GM13976 (cell line): Measurements from ENCODE around the gene TMEM208.
A peak's percentile ranks its signal among the peaks of the same experiment; 100 is the strongest.

Experiments used
- DNase-seq: peaks from one replicate; pipeline ENCODE4 v3.0.0; 2012; ENCODE audit warnings: low spot score
- in situ Hi-C: fragments of 300-500 bp; cut with MboI; formaldehyde crosslinking; loops from one replicate; pipeline ENCODE4 v1.12.0; 2022; ENCODE audit warnings: low sequenced_read_pairs, mixed read lengths, inconsistent platforms; ENCODE audit not compliant: unreplicated experiment
- TF ChIP-seq, protein P1 (sequence below): IDR thresholded peaks from 2 replicates; pipeline ENCODE4 v1.5.1; 2012; ENCODE audit warnings: borderline replicate concordance, mild to moderate bottlenecking; ENCODE audit not compliant: insufficient read depth; ENCODE audit errors: extremely low read depth, missing control alignments, control extremely low read depth

Gene TMEM208

GRCh38 chr16:67226804-67227566 lies at the start of gene TMEM208:
Gene TMEM208 (plus strand): TSS chr16:67227130. CDS start chr16:67227219, 89 bp downstream.
- TF ChIP-seq, protein P1, sequence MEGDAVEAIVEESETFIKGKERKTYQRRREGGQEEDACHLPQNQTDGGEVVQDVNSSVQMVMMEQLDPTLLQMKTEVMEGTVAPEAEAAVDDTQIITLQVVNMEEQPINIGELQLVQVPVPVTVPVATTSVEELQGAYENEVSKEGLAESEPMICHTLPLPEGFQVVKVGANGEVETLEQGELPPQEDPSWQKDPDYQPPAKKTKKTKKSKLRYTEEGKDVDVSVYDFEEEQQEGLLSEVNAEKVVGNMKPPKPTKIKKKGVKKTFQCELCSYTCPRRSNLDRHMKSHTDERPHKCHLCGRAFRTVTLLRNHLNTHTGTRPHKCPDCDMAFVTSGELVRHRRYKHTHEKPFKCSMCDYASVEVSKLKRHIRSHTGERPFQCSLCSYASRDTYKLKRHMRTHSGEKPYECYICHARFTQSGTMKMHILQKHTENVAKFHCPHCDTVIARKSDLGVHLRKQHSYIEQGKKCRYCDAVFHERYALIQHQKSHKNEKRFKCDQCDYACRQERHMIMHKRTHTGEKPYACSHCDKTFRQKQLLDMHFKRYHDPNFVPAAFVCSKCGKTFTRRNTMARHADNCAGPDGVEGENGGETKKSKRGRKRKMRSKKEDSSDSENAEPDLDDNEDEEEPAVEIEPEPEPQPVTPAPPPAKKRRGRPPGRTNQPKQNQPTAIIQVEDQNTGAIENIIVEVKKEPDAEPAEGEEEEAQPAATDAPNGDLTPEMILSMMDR: peak; percentile 20
- in situ Hi-C loops: no loop called here
- DNase-seq: peak; percentile 99

GRCh38 chr16:67177743-67178699 lies 48.9 kb upstream of the TMEM208 start:
- no peak for DNase-seq
- in situ Hi-C loops: no loop called here

DNA sequence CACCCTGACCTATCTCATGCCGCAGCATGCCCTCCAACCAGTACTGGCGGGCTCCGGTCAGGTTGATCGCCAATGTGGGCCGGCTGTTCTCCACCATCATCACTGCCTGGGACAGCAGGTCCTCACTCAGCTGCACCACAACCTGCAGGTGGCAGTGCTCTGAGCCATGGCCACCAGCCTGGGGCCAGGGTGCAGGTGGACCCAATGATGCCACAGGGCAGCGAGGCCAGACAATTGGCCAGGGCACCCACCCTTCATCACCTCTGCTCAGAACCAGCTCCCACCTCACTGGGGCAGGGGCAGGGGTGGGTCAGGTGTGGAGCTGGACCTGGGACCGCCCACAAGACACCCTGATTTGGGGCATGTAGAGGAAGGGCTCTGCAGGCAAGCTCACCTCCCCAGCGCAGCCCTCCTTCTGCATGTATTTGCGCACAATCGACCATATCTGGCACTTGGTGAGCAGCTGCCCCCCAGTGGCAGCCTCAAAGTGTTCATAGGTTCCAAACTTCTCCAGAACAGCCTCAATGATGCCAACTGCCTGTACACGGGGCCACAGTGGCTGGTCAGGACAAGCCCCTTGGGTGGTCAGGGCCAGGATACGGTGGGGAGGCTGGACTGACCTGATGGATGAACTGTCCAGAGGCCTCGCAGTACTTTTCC lies 47.4 kb upstream of the TMEM208 start:
- TF ChIP-seq, protein P1: peak; percentile 8
- in situ Hi-C loops: no loop called here
- no peak for DNase-seq

More at GRCh38 chr16:67177743-67178699, 48.9 kb upstream of the TMEM208 start:
- TF ChIP-seq, protein P1: no peak

- DNase-seq: no peak
- TF ChIP-seq, protein P1: no peak
- in situ Hi-C loops: no loop called here
These were observed 46.8 kb upstream of the TMEM208 start for GRCh38 chr16:67180166-67180565.

- DNase-seq: no peak
- TF ChIP-seq, protein P1: no peak
- in situ Hi-C loops: no loop called here
These were observed 45.6 kb upstream of the TMEM208 start for GRCh38 chr16:67181346-67181745.

DNA sequence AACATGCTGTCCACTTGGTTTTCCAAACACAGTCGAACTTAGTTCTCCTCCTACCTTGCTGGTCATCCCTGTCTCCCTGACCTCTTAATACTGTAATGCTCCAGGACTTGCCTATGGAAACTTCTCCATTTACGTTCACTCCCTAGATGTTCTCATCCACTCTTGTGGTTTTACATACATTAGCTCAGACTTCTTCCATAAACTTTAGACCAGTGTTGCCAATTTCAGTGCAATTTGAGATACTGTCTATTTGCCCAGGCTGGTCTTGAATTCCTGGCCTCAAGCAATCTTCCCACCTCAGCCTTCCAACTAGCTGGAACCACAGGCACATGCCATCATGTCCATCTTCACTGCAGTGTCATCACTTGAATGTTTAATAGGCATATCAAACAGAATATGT lies 44.6 kb upstream of the TMEM208 start:
- TF ChIP-seq, protein P1: no peak
- in situ Hi-C loops: no loop called here
- no peak for DNase-seq
